Astrocyte (in vitro differentiated cells and primary cell): ENCODE data around the gene NRIP1. TPM values are rescaled to one million over a fixed set of nuclear protein-coding genes. Genes with fewer than 3 reads are reported as not detected.

ENCODE experiments used
- DNase-seq: peaks from one replicate; pipeline ENCODE4 v3.0.0-alpha.2; 2010; ENCODE audit warnings: low read depth
- FAIRE-seq: peaks from 2 replicates; lab custom pipeline; 2011; peaks lifted over from hg19 to GRCh38; lab: Jason Lieb, UNC
- H2AFZ ChIP-seq: 2 replicates; pipeline ENCODE4 v1.6.0; 2012; ENCODE audit warnings: low read depth, low read length, inconsistent platforms
- H3K27ac ChIP-seq: 2 replicates; pipeline ENCODE4 v1.5.1; 2011; ENCODE audit warnings: low read depth, low read length, inconsistent platforms
- H3K27me3 ChIP-seq: 2 replicates; pipeline ENCODE4 v1.6.0; 2011; ENCODE audit warnings: low read length, inconsistent platforms; ENCODE audit not compliant: insufficient read depth
- H3K36me3 ChIP-seq: 2 replicates; pipeline ENCODE4 v1.5.1; 2011; ENCODE audit warnings: low read length, inconsistent platforms; ENCODE audit not compliant: insufficient read depth
- H3K4me1 ChIP-seq: 2 replicates; pipeline ENCODE4 v1.5.1; 2011; ENCODE audit warnings: low read length, inconsistent platforms; ENCODE audit not compliant: insufficient read depth
- H3K4me2 ChIP-seq: 2 replicates; pipeline ENCODE4 v1.6.0; 2012; ENCODE audit warnings: low read length, inconsistent platforms
- H3K4me3 ChIP-seq: 2 replicates; pipeline ENCODE4 v1.5.1; 2011; ENCODE audit warnings: low read depth, mild to moderate bottlenecking, low read length, inconsistent platforms; ENCODE audit not compliant: insufficient read depth
- H3K79me2 ChIP-seq: 2 replicates; pipeline ENCODE4 v1.6.0; 2012; ENCODE audit warnings: mild to moderate bottlenecking, low read length, inconsistent platforms; ENCODE audit not compliant: insufficient read depth
- H3K9ac ChIP-seq: 2 replicates; pipeline ENCODE4 v1.6.0; 2012; ENCODE audit warnings: mild to moderate bottlenecking, low read length, inconsistent platforms
- H3K9me3 ChIP-seq: 2 replicates; pipeline ENCODE4 v1.5.1; 2012; ENCODE audit warnings: low read depth, mild to moderate bottlenecking, low read length, inconsistent platforms; ENCODE audit not compliant: insufficient read depth
- H4K20me1 ChIP-seq: 2 replicates; pipeline ENCODE4 v1.6.0; 2012; ENCODE audit warnings: low read length, inconsistent platforms; ENCODE audit not compliant: insufficient read depth
- H3K27ac Mint-ChIP-seq: one replicate; pipeline ENCODE4 v1.8.0; 2021; ENCODE audit warnings: mild to moderate bottlenecking, mixed read lengths; ENCODE audit not compliant: unreplicated experiment
- H3K27me3 Mint-ChIP-seq: one replicate; pipeline ENCODE4 v1.8.0; 2021; ENCODE audit warnings: low read depth, mixed read lengths; ENCODE audit not compliant: unreplicated experiment
- H3K36me3 Mint-ChIP-seq: one replicate; pipeline ENCODE4 v1.8.0; 2021; ENCODE audit warnings: low read depth, mixed read lengths; ENCODE audit not compliant: unreplicated experiment
- H3K4me1 Mint-ChIP-seq: one replicate; pipeline ENCODE4 v1.8.0; 2021; ENCODE audit warnings: low read depth, mixed read lengths; ENCODE audit not compliant: unreplicated experiment
- H3K4me3 Mint-ChIP-seq: one replicate; pipeline ENCODE4 v1.8.0; 2021; ENCODE audit warnings: mild to moderate bottlenecking, moderate library complexity, mixed read lengths; ENCODE audit not compliant: unreplicated experiment
- H3K9me3 Mint-ChIP-seq: one replicate; pipeline ENCODE4 v1.8.0; 2021; ENCODE audit warnings: mild to moderate bottlenecking, mixed read lengths; ENCODE audit not compliant: unreplicated experiment
- CTCF ChIP-seq: IDR thresholded peaks from 2 replicates; pipeline ENCODE4 v1.5.1; 2011; ENCODE audit warnings: low read depth, mild to moderate bottlenecking, inconsistent platforms, low read length, moderate library complexity; ENCODE audit not compliant: insufficient read depth
- EZH2 ChIP-seq: IDR thresholded peaks from 2 replicates; pipeline ENCODE4 v1.6.1; 2012; ENCODE audit warnings: mild to moderate bottlenecking, low read length, inconsistent platforms; ENCODE audit not compliant: insufficient read depth
- total RNA-seq: library from RNA; stranded (reverse); gene quantifications from 2 replicates; pipeline ENCODE4 v1.2.1, GENCODE V29; 2021

Gene NRIP1
- total RNA-seq, 1 donor from 2014 or later, result 55.5 TPM

- Histone ChIP-seq H3K9me3 (no peaks in the 10 kb centered on the region), H3K27me3 (no peaks in the 10 kb centered on the region), H3K4me2 (peak overlapping the region; percentile 85), H3K4me3 (no peak overlapping the region), H2AFZ (no peak overlapping the region), H3K4me1 (peaks cover 40% of the 10 kb centered on the region), H4K20me1 (peaks cover 72% of the 10 kb centered on the region), H3K27ac (no peak overlapping the region), H3K9ac (no peak overlapping the region), H3K36me3 (no peaks in the 10 kb centered on the region), H3K79me2 (peaks cover 88% of the 10 kb centered on the region)
- Mint-ChIP-seq H3K27ac (peak overlapping the region; percentile 88), H3K9me3 (no peaks in the 10 kb centered on the region), H3K4me1 (peaks cover 55% of the 10 kb centered on the region), H3K27me3 (no peaks in the 10 kb centered on the region), H3K4me3 (peak overlapping the region; percentile 96), H3K36me3 (no peaks in the 10 kb centered on the region)
- no peak for TF ChIP-seq CTCF
- DNase-seq, result peak; percentile 51
- FAIRE-seq, result peak; percentile 63
Measured at GRCh38 chr21:15060543-15061175, 4.1 kb downstream of the NRIP1 start.

- Mint-ChIP-seq H3K27ac (peak overlapping the region; percentile 82), H3K4me3 (peak overlapping the region; percentile 67), H3K9me3 (no peaks in the 10 kb centered on the region), H3K36me3 (no peaks in the 10 kb centered on the region), H3K4me1 (peaks cover 55% of the 10 kb centered on the region), H3K27me3 (no peaks in the 10 kb centered on the region)
- Histone ChIP-seq H2AFZ (no peak overlapping the region), H3K79me2 (peaks cover 100% of the 10 kb centered on the region), H3K27me3 (no peaks in the 10 kb centered on the region), H3K4me3 (no peak overlapping the region), H3K27ac (peak overlapping the region; percentile 59), H3K4me1 (peaks cover 40% of the 10 kb centered on the region), H3K9ac (peak overlapping the region; percentile 54), H3K36me3 (no peaks in the 10 kb centered on the region), H4K20me1 (peaks cover 85% of the 10 kb centered on the region), H3K4me2 (peak overlapping the region; percentile 81), H3K9me3 (no peaks in the 10 kb centered on the region)
- TF ChIP-seq EZH2 (no peak), CTCF (no peak)
- FAIRE-seq, result no peak
- no peak for DNase-seq
Measured at GRCh38 chr21:15059397-15059796, 5.4 kb downstream of the NRIP1 start.

- DNase-seq, result peak; percentile 69
- peaks cover 89% of the 10 kb centered on the region for H4K20me1 ChIP-seq
- TF ChIP-seq CTCF, result no peak
- TF ChIP-seq EZH2, result no peak
- peak overlapping the region; percentile 81 for H3K4me2 ChIP-seq
- Mint-ChIP-seq H3K27me3 (no peaks in the 10 kb centered on the region), H3K27ac (peak overlapping the region; percentile 82), H3K4me3 (peak overlapping the region; percentile 67), H3K9me3 (no peaks in the 10 kb centered on the region), H3K4me1 (peaks cover 55% of the 10 kb centered on the region), H3K36me3 (no peaks in the 10 kb centered on the region)
- peak; percentile 56 for FAIRE-seq
- no peaks in the 10 kb centered on the region for H3K36me3 ChIP-seq
- H3K9ac ChIP-seq, result peak overlapping the region; percentile 54
- H3K4me3 ChIP-seq, result peak overlapping the region; percentile 44
- peak overlapping the region; percentile 59 for H3K27ac ChIP-seq
- no peaks in the 10 kb centered on the region for H3K27me3 ChIP-seq
- H2AFZ ChIP-seq, result no peak overlapping the region
- peaks cover 40% of the 10 kb centered on the region for H3K4me1 ChIP-seq
- no peaks in the 10 kb centered on the region for H3K9me3 ChIP-seq
- peaks cover 100% of the 10 kb centered on the region for H3K79me2 ChIP-seq
Measured at GRCh38 chr21:15058854-15059263, 5.9 kb downstream of the NRIP1 start.
